ENCODE data around the gene SAC3D1. TPM values are rescaled to one million over a fixed set of nuclear protein-coding genes. Genes with fewer than 3 reads are reported as not detected.

SAC3D1 gene
- total RNA-seq, 1 experiment from 2014 or later: 55.6 TPM

GRCh38 chr11:65035579-65035978, 5.4 kb upstream of the SAC3D1 start:
- in situ Hi-C loops (cut with HindIII; ENCODE audit: low pct_unique_long_range_greater_than_20kb, low sequenced_read_pairs): no loop called here
- no peaks in the 10 kb centered on the region for H3K9me3 ChIP-seq (ENCODE audit: control insufficient read depth, insufficient read depth, low read depth, low read length)
- no peak overlapping the region for H3K27ac ChIP-seq (ENCODE audit: low read length)
- intact Hi-C loops (cut with micrococcal nuclease; ENCODE audit: unreplicated experiment): no loop called here
- CTCF ChIA-PET: no interaction called here
- H3K27me3 ChIP-seq (ENCODE audit: control insufficient read depth, insufficient read depth, low read length): no peaks in the 10 kb centered on the region
- no TSS peak for BruUV-seq (replicated peaks)
- no peak overlapping the region for H3K4me3 ChIP-seq (ENCODE audit: low read depth in 2 of 2, low read length in 2 of 2)
- no peaks in the 10 kb centered on the region for H3K36me3 ChIP-seq (ENCODE audit: control insufficient read depth, insufficient read depth, low read length)
- ATAC-seq (no peak), DNase-seq (ENCODE audit: low read depth, low spot score) (no peak)
- POLR2A ChIA-PET: interaction anchor here (0.6 kb wide), 1 partner anchor 66 kb away, joined by 3 read pairs; no protein-coding TSS in a partner anchor
- H3K4me1 ChIP-seq (ENCODE audit: control insufficient read depth, insufficient read depth, low read length): peaks cover 5% of the 10 kb centered on the region
- TF ChIP-seq TCF7L2 (IDR thresholded peaks at IDR 0.05; ENCODE audit: low read depth, low read length) (no peak), POLR2AphosphoS5 (IDR thresholded peaks at IDR 0.05; ENCODE audit: low read depth, low read length) (no peak), REST (IDR thresholded peaks at IDR 0.05; ENCODE audit: insufficient read depth in 1 of 2, low read depth in 2 of 2, low read length in 1 of 2) (no peak), SIN3A (IDR thresholded peaks at IDR 0.05; ENCODE audit: borderline replicate concordance, insufficient read depth, low read depth, low read length) (no peak), CTCF (IDR thresholded peaks at IDR 0.05) (no peak)

- H3K9me3 ChIP-seq (ENCODE audit: control insufficient read depth, insufficient read depth, low read depth, low read length): no peaks in the 10 kb centered on the region
- H3K27me3 ChIP-seq (ENCODE audit: control insufficient read depth, insufficient read depth, low read length): no peaks in the 10 kb centered on the region
- ChIA-PET CTCF (no interaction called here), POLR2A (interaction anchor here (0.7 kb wide), 1 partner anchor 19 kb away, joined by 3 read pairs; no protein-coding TSS in a partner anchor)
- H3K36me3 ChIP-seq (ENCODE audit: control insufficient read depth, insufficient read depth, low read length): no peaks in the 10 kb centered on the region
- no TSS peak for BruUV-seq (replicated peaks)
- peaks cover 5% of the 10 kb centered on the region for H3K4me1 ChIP-seq (ENCODE audit: control insufficient read depth, insufficient read depth, low read length)
- in situ Hi-C loops (cut with HindIII; ENCODE audit: low pct_unique_long_range_greater_than_20kb, low sequenced_read_pairs) (no loop called here), intact Hi-C loops (cut with micrococcal nuclease; ENCODE audit: unreplicated experiment) (no loop called here)
- ATAC-seq (no peak), DNase-seq (ENCODE audit: low read depth, low spot score) (no peak)
- no peak overlapping the region for H3K4me3 ChIP-seq (ENCODE audit: low read depth in 2 of 2, low read length in 2 of 2)
- H3K27ac ChIP-seq (ENCODE audit: low read length): no peak overlapping the region
- TF ChIP-seq SIN3A (IDR thresholded peaks at IDR 0.05; ENCODE audit: borderline replicate concordance, insufficient read depth, low read depth, low read length) (no peak), CTCF (IDR thresholded peaks at IDR 0.05) (no peak), REST (IDR thresholded peaks at IDR 0.05; ENCODE audit: insufficient read depth in 1 of 2, low read depth in 2 of 2, low read length in 1 of 2) (no peak), POLR2AphosphoS5 (IDR thresholded peaks at IDR 0.05; ENCODE audit: low read depth, low read length) (no peak), TCF7L2 (IDR thresholded peaks at IDR 0.05; ENCODE audit: low read depth, low read length) (no peak)
These were observed 4.1 kb upstream of the SAC3D1 start for GRCh38 chr11:65036931-65037330.

Data from Panc1 (cell line).